GM21529 (cell line): Measurements from ENCODE around the gene C1orf21.
A peak's percentile ranks its signal among the peaks of the same experiment; 100 is the strongest.

ENCODE experiments used
- ATAC-seq: cut with Tn5 transposase; IDR thresholded peaks from one replicate; pipeline ENCODE4 v1.9.1; 2021; ENCODE audit not compliant: unreplicated experiment

The C1orf21 gene

GRCh38 chr1:184648160-184648855, 261.5 kb downstream of the C1orf21 start:
- ATAC-seq = no peak

GRCh38 chr1:184648856-184649201, 262.0 kb downstream of the C1orf21 start:
- ATAC-seq = no peak

- ATAC-seq = peak; percentile 98
These were observed 262.6 kb downstream of the C1orf21 start for GRCh38 chr1:184649451-184649888.

- ATAC-seq = no peak
These were observed 263.5 kb downstream of the C1orf21 start for GRCh38 chr1:184650177-184650866.

- no peak for ATAC-seq
These were observed 268.4 kb downstream of the C1orf21 start for GRCh38 chr1:184655185-184655584.

- ATAC-seq = no peak
These were observed 269.4 kb downstream of the C1orf21 start for GRCh38 chr1:184656221-184656620.

- ATAC-seq = no peak
These were observed 271.2 kb downstream of the C1orf21 start for GRCh38 chr1:184658055-184658454.

GRCh38 chr1:184660462-184661191, 273.8 kb downstream of the C1orf21 start:
- no peak for ATAC-seq

GRCh38 chr1:184661801-184662200, 275.0 kb downstream of the C1orf21 start:
- no peak for ATAC-seq

GRCh38 chr1:184664042-184664660, 277.3 kb downstream of the C1orf21 start:
- ATAC-seq = peak; percentile 76

GRCh38 chr1:184664661-184665060, 277.8 kb downstream of the C1orf21 start:
- ATAC-seq = no peak

- ATAC-seq = no peak
These were observed 278.5 kb downstream of the C1orf21 start for GRCh38 chr1:184665360-184665759.

GRCh38 chr1:184669391-184669790, 282.6 kb downstream of the C1orf21 start:
- no peak for ATAC-seq

GRCh38 chr1:184672013-184672726, 285.3 kb downstream of the C1orf21 start:
- no peak for ATAC-seq

- ATAC-seq = no peak
These were observed 286.5 kb downstream of the C1orf21 start for GRCh38 chr1:184673305-184673704.

GRCh38 chr1:184677344-184677743, 290.5 kb downstream of the C1orf21 start:
- ATAC-seq = no peak
